Measurements from ENCODE around the gene ETV4. TPM values are rescaled to one million over a fixed set of nuclear protein-coding genes. Genes with fewer than 3 reads are reported as not detected.

ETV4 gene
- polyA plus RNA-seq, 3 donors from 2014 or later = not detected

- peak overlapping the region in 1 of 5 donors; percentile 13 for H3K4me3 Mint-ChIP-seq
- H3K9me3 Mint-ChIP-seq = no peaks in the 10 kb centered on the region
- no peaks in the 10 kb centered on the region for H3K36me3 Mint-ChIP-seq
- H3K27ac Mint-ChIP-seq = no peak overlapping the region
- no peak for DNase-seq
- H3K27me3 Mint-ChIP-seq (ENCODE audit: low read depth in 3 of 3) = peaks cover 6 to 18% (median 14%) of the 10 kb centered on the region in 3 donors
- H3K4me1 Mint-ChIP-seq = no peaks in the 10 kb centered on the region
These were observed 16.8 kb upstream of the ETV4 start for GRCh38 chr17:43562679-43563599.

GRCh38 chr17:43560461-43561427, 14.6 kb upstream of the ETV4 start:
- DNase-seq = no peak
- no peak overlapping the region for H3K27ac Mint-ChIP-seq
- H3K4me1 Mint-ChIP-seq = no peaks in the 10 kb centered on the region
- no peak overlapping the region for H3K4me3 Mint-ChIP-seq
- H3K9me3 Mint-ChIP-seq = no peaks in the 10 kb centered on the region
- peaks cover 6 to 20% (median 18%) of the 10 kb centered on the region in 3 donors for H3K27me3 Mint-ChIP-seq (ENCODE audit: low read depth in 3 of 3)
- H3K36me3 Mint-ChIP-seq = peaks cover 0 to 5% (median 0%) of the 10 kb centered on the region in 3 donors

- no peaks in the 10 kb centered on the region for H3K9me3 Mint-ChIP-seq
- H3K4me3 Mint-ChIP-seq = no peak overlapping the region
- H3K4me1 Mint-ChIP-seq = no peaks in the 10 kb centered on the region
- H3K27me3 Mint-ChIP-seq (ENCODE audit: low read depth in 3 of 3) = peaks cover 10 to 24% (median 19%) of the 10 kb centered on the region in 3 donors
- H3K36me3 Mint-ChIP-seq = peaks cover 0 to 5% (median 0%) of the 10 kb centered on the region in 3 donors
- H3K27ac Mint-ChIP-seq = peak overlapping the region in 1 of 6 donors; percentile 35
- no peak for DNase-seq
These were observed 13.1 kb upstream of the ETV4 start for GRCh38 chr17:43559161-43559816.

GRCh38 chr17:43558805-43559160, 12.6 kb upstream of the ETV4 start:
- no peaks in the 10 kb centered on the region for H3K9me3 Mint-ChIP-seq
- H3K27me3 Mint-ChIP-seq (ENCODE audit: low read depth in 3 of 3) = peaks cover 10 to 24% (median 17%) of the 10 kb centered on the region in 3 donors
- H3K4me1 Mint-ChIP-seq = no peaks in the 10 kb centered on the region
- DNase-seq = no peak
- H3K27ac Mint-ChIP-seq = peak overlapping the region in 1 of 6 donors; percentile 35
- no peak overlapping the region for H3K4me3 Mint-ChIP-seq
- H3K36me3 Mint-ChIP-seq = peaks cover 0 to 5% (median 0%) of the 10 kb centered on the region in 3 donors

GRCh38 chr17:43556292-43556691, 10.2 kb upstream of the ETV4 start:
- DNase-seq = no peak
- H3K4me1 Mint-ChIP-seq = no peaks in the 10 kb centered on the region
- peaks cover 9 to 13% (median 12%) of the 10 kb centered on the region in 3 donors for H3K27me3 Mint-ChIP-seq (ENCODE audit: low read depth in 3 of 3)
- no peak overlapping the region for H3K27ac Mint-ChIP-seq
- H3K36me3 Mint-ChIP-seq = peaks cover 0 to 5% (median 0%) of the 10 kb centered on the region in 3 donors
- no peak overlapping the region for H3K4me3 Mint-ChIP-seq
- H3K9me3 Mint-ChIP-seq = no peaks in the 10 kb centered on the region

- Mint-ChIP-seq H3K9me3 (no peaks in the 10 kb centered on the region), H3K4me1 (no peaks in the 10 kb centered on the region), H3K27me3 (ENCODE audit: low read depth in 3 of 3) (peaks cover 8 to 15% (median 9%) of the 10 kb centered on the region in 3 donors), H3K4me3 (no peak overlapping the region), H3K36me3 (peaks cover 0 to 5% (median 0%) of the 10 kb centered on the region in 3 donors), H3K27ac (no peak overlapping the region)
- no peak for DNase-seq
These were observed 8.7 kb upstream of the ETV4 start for GRCh38 chr17:43554857-43555256.

GRCh38 chr17:43553573-43553972, 7.4 kb upstream of the ETV4 start:
- Mint-ChIP-seq H3K4me1 (no peaks in the 10 kb centered on the region), H3K27ac (no peak overlapping the region), H3K4me3 (no peak overlapping the region), H3K36me3 (peaks cover 0 to 5% (median 0%) of the 10 kb centered on the region in 3 donors), H3K9me3 (no peaks in the 10 kb centered on the region), H3K27me3 (ENCODE audit: low read depth in 3 of 3) (peaks cover 11 to 23% (median 12%) of the 10 kb centered on the region in 3 donors)
- DNase-seq = no peak

- Mint-ChIP-seq H3K27me3 (ENCODE audit: low read depth in 3 of 3) (peaks cover 13 to 25% (median 16%) of the 10 kb centered on the region in 3 donors), H3K27ac (no peak overlapping the region), H3K9me3 (no peaks in the 10 kb centered on the region), H3K36me3 (peaks cover 0 to 5% (median 0%) of the 10 kb centered on the region in 3 donors), H3K4me3 (no peak overlapping the region), H3K4me1 (peaks cover 0 to 4% of the 10 kb centered on the region in 2 donors)
- DNase-seq = no peak
These were observed 6.2 kb upstream of the ETV4 start for GRCh38 chr17:43552229-43552837.

- H3K27ac Mint-ChIP-seq = no peak overlapping the region
These were observed 4.6 kb upstream of the ETV4 start for GRCh38 chr17:43550754-43551153.

GRCh38 chr17:43549496-43549895, 3.4 kb upstream of the ETV4 start:
- H3K27me3 Mint-ChIP-seq (ENCODE audit: low read depth in 3 of 3) = peaks cover 9 to 26% (median 25%) of the 10 kb centered on the region in 3 donors
- no peak overlapping the region for H3K4me3 Mint-ChIP-seq
- no peak overlapping the region for H3K27ac Mint-ChIP-seq
- H3K9me3 Mint-ChIP-seq = no peaks in the 10 kb centered on the region
- no peaks in the 10 kb centered on the region for H3K36me3 Mint-ChIP-seq
- DNase-seq = no peak
- peaks cover 20 to 22% of the 10 kb centered on the region in 2 donors for H3K4me1 Mint-ChIP-seq

More at GRCh38 chr17:43550754-43551153, 4.6 kb upstream of the ETV4 start:
- H3K36me3 Mint-ChIP-seq = no peaks in the 10 kb centered on the region
- H3K9me3 Mint-ChIP-seq = no peaks in the 10 kb centered on the region
- no peak overlapping the region for H3K4me3 Mint-ChIP-seq
- DNase-seq = no peak
- H3K27me3 Mint-ChIP-seq (ENCODE audit: low read depth in 3 of 3) = peaks cover 13 to 28% (median 19%) of the 10 kb centered on the region in 3 donors
- peaks cover 12 to 15% of the 10 kb centered on the region in 2 donors for H3K4me1 Mint-ChIP-seq

GRCh38 chr17:43548689-43549379, 2.7 kb upstream of the ETV4 start:
- Mint-ChIP-seq H3K4me1 (peaks cover 20 to 24% of the 10 kb centered on the region in 2 donors), H3K9me3 (no peaks in the 10 kb centered on the region), H3K27ac (no peak overlapping the region), H3K36me3 (no peaks in the 10 kb centered on the region), H3K4me3 (no peak overlapping the region), H3K27me3 (ENCODE audit: low read depth in 3 of 3) (peaks cover 9 to 31% (median 21%) of the 10 kb centered on the region in 3 donors)
- no peak for DNase-seq

- H3K9me3 Mint-ChIP-seq = no peaks in the 10 kb centered on the region
- no peaks in the 10 kb centered on the region for H3K36me3 Mint-ChIP-seq
- H3K27ac Mint-ChIP-seq = no peak overlapping the region
- H3K27me3 Mint-ChIP-seq (ENCODE audit: low read depth in 3 of 3) = peaks cover 9 to 31% (median 25%) of the 10 kb centered on the region in 3 donors
- peaks cover 20 to 24% of the 10 kb centered on the region in 2 donors for H3K4me1 Mint-ChIP-seq
- DNase-seq = no peak
- H3K4me3 Mint-ChIP-seq = peak overlapping the region; percentile 81 to 94 (median 88)
These were observed 1.6 kb upstream of the ETV4 start for GRCh38 chr17:43547659-43548256.
